Lower leg skin (tissue), 3 donors: ENCODE results near the gene ABHD8.

ENCODE experiments used
- POLR2A ChIP-seq, 2 donors: fragments of 450-650 bp; IDR thresholded peaks; one replicate each; pipeline ENCODE4 v1.6.1; 2016 to 2017; ENCODE audit warnings: antibody characterized with exemption in 2 of 2, mild to moderate bottlenecking in 1 of 2, moderate library complexity in 1 of 2
- TF ChIP-seq, protein P1 (sequence below), 3 donors: fragments of 450-650 bp; IDR thresholded peaks; one replicate each; pipeline ENCODE4 v1.5.1; 2016; ENCODE audit warnings: antibody characterized with exemption in 3 of 3, mild to moderate bottlenecking in 3 of 3, moderate library complexity in 2 of 3

DNA sequence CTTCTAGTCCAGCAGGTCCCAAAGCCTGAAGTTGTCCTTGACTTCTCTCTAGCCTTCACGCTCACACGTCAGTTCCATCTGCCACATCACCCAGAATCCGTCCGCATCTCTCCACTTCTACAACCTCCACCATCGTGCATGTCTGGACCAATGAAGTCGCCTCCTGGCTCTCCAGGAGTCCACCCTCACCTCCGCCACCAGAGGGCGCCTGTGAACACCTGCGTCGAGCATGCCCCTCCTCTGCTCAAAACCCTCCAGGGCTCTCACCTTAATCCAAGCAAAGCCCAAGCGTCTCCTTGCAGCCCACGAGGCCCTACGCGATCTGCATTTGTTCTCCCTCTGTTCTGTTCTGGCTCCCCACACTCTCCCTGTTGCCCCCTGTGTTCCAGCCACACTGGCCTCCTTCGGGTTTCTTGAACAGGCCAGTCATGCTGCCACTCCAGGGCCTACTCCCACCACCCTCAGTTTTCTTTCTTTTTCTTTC, 42.3 kb downstream of the ABHD8 start:
- TF ChIP-seq, protein P1, sequence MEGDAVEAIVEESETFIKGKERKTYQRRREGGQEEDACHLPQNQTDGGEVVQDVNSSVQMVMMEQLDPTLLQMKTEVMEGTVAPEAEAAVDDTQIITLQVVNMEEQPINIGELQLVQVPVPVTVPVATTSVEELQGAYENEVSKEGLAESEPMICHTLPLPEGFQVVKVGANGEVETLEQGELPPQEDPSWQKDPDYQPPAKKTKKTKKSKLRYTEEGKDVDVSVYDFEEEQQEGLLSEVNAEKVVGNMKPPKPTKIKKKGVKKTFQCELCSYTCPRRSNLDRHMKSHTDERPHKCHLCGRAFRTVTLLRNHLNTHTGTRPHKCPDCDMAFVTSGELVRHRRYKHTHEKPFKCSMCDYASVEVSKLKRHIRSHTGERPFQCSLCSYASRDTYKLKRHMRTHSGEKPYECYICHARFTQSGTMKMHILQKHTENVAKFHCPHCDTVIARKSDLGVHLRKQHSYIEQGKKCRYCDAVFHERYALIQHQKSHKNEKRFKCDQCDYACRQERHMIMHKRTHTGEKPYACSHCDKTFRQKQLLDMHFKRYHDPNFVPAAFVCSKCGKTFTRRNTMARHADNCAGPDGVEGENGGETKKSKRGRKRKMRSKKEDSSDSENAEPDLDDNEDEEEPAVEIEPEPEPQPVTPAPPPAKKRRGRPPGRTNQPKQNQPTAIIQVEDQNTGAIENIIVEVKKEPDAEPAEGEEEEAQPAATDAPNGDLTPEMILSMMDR (IDR thresholded peaks at IDR 0.05) = peak in 1 of 3 donors; percentile 86
- TF ChIP-seq POLR2A (IDR thresholded peaks at IDR 0.05) = no peak
